CD4-positive, alpha-beta T cell treated with Interleukin-1 beta for 1 hour (primary cell): ENCODE measurements around the gene DIS3L2.
A peak's percentile ranks its signal among the peaks of the same experiment; 100 is the strongest.
"Not testable (repeated sequence)": the region's sequence is repeated elsewhere in the genome, so short reads cannot be mapped to it uniquely, and the experiment has no call there.

Source experiments
- DNase-seq, 2 donors: peaks; one replicate each; pipeline ENCODE4 v3.0.0-alpha.2; 2020 to 2022

Gene DIS3L2

DNA sequence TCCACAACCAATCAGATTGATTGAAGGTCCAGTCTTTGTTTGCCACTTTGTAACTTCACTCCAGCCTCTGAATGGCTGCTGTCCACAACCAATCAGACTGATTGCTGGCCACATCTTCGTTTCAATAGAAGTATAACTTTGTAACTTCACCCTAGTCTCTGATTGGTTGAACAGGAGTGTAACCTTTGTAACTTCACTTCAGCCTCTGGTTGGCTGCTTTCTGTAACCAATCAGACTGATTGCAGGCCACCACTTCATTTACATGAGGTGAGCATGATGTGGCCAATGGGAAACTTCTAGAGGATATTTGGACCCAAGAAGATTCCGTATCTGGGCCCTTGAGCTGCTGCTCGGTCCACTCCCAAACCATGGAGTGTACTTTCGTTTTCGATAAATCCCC lies 400.1 kb downstream of the DIS3L2 start:
- no peak for DNase-seq

DNA sequence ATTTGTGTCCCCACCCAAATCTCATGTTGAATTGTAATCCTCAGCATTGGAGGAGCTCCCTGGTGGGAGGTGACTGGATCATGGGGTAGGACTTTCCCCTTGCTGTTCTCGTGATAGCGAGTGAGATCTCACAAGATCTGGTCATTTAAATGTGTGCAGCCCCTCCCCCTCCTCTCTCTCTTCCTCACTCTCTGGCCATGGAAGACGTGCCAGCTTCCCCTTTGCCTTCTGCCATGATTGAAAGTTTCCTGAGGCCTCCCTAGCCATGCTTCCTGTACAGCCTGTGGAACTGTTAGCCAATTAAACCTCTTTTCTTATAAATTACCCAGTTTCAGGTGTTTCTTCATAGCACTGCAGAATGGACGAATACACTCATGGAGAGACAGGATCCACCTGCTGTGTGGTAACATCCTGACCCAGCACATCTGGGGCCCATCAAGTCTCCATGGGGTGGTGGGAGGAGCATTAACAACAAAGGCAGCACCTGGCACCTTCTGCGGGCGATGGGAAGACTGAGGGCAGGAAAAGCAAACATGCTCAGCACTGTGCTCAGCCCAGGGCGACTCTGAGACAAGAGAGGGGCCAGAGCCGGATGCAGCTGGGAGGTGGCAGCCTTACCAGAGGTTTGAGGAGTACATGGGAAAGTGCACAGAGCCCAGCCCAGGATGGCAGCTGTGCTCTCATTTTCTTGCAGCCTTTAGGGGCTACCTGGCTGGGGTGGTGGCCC lies 400.8 kb downstream of the DIS3L2 start:
- DNase-seq: no peak

DNA sequence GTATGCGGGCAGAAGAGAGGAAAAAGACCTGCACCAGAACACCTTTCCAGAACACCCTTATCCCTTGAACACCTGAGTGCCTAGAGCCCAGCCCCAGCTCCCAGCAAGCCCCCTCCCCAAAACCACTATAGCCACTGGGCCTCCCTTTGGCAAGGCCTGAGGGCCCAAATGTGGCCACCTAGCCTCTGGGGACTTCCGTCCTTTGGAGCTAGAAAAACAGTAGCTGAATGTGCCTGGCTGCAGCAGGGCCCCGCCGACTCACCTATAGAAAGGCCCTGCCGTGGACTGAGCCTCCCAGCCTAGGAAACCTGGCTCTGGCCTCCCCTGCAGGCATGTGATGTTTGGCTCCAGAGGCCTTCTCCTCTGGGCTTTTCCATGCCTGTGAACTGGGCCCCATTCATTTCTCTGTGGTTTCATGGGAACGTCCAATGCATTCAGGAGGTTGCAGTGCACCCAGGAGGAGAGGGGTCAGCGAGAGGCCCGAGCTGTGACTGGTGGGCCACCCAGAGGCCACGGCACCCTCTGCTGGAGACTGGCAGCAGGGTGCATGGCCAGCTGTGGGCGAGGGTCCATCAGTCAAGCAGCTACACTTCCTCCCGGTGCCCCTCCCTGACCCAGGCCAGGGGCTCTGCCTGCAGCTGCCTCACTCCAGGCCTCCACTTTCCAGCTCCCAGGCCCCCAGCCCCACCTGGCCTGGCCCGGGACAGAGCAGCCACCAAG lies 401.7 kb downstream of the DIS3L2 start:
- DNase-seq: not testable (repeated sequence)

DNA sequence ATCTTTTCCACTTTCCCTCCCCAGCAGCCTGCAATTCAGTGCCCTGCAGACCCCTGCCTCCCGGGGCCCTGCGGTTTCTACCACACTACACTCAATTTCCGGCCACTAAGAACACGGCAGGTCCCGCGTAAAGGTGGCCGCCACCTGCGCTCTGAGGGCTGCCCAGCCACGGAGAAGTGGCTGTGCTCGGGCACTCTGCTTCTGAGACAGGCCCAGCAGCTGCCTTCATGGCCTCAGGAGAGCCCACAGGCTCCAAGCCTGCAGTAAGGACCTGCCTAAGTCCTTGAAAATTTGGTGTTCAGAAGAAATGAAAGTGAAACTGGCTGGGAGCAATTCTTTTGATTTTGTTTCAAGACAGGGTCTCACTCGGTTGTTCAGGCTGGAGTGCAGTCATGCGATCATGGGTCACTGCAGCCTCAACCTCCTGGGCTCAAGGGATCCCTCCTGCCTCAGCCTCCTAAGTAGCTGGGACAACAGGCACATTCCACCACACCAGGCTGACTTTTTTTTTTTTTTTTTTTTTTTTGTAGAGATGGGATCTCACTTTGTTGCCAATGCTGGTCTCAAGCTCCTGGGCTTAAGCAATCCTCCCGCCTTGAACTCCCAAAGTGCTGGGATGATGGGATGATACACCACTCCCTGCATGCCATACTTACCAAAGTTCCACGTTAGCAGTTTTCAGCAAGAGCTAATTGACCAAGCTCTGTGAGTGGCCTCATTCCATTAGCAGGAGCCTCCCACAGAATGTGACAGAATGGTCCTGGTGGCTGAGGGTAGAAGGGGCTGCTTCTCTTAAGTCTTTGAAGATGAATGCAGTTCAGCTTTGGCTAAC lies 402.5 kb downstream of the DIS3L2 start:
- peak in 1 of 2 donors; percentile 23 for DNase-seq

DNA sequence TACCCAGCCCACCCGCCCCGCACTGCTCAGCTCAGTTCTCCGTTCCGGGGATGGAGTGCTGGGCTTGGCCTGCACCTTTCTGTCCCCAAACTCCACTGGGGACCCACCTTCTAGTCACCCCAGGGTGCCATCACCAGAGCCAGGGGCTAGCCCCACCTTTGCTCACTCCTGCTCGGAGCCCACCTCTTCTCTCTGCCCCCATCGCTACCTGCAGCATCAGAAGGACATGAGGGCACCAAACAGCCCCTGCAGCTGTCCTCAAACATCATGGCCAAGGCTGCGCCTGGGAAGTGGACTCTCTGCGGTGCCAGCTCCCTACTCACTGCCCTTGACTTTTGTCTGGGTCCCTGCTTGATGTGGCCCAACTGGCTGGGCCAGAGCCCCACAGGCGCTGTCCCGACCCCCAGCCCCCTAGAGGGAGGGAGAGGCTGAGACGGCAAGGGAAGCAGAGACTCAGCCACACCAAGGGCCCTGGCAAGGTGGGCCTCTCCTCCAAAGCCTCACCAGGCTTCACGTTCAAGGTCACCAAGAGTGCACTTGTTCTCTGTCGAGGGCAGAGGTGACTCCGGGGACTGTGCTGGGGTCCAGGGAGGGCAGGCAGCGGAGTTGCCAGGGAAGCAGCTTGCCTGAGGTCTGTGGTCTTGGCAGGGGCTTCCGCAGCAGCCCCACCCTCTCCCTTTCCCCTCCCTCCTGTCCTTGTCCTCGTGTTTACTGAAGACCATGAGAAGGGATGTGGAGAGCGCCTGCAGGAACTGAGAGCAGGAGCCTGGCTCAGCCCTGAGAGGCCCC lies 403.5 kb downstream of the DIS3L2 start:
- DNase-seq: not testable (repeated sequence)

DNA sequence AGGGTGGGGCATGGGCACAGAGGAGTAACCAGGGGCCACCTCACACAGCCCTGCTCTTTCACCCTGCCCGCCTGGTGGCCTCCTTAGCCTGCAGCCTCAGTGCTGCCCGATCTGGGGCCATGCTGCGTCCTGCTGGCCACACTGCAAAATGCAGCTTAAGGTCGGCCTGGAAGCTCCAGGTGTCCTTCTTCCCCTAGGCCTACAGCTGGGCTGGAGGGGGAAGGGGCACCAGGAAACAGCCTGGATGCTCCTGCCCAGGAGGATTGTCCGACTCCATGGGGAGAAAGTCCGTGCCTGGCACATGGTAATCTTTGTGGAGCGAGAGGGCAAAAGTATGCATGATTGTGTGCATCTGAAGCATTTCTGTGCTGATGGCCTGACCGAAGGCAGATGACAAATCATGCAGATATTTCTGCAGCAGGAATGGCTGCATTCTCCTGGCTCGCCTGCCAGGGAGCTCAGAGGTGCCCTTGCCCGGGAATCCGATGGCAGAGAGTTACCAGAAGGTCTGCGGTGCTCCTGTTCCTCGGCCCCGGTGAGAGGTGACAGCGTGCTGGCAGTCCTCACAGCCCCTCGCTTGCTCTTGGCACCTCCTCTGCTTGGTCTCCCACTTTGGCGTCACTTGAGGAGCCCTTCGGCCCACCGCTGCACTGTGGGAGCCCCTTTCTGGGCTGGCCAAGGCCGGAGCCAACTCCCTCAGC lies 404.3 kb downstream of the DIS3L2 start:
- DNase-seq: no peak

DNA sequence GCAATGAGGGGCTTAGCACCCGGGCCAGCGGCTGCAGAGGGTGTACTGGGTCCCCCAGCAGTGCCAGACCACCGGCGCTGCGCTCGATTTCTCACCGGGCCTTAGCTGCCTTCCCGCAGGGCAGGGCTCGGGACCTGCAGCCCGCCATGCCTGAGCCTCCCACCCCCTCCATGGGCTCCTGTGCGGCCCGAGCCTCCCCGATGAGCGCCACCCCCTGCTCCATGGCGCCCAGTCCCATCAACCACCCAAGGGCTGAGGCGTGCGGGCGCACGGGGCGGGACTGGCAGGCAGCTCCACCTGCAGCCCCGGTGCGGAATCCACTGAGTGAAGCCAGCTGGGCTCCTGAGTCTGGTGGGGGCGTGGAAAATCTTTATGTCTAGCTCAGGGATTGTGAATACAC lies 404.9 kb downstream of the DIS3L2 start:
- not testable (repeated sequence) for DNase-seq

DNA sequence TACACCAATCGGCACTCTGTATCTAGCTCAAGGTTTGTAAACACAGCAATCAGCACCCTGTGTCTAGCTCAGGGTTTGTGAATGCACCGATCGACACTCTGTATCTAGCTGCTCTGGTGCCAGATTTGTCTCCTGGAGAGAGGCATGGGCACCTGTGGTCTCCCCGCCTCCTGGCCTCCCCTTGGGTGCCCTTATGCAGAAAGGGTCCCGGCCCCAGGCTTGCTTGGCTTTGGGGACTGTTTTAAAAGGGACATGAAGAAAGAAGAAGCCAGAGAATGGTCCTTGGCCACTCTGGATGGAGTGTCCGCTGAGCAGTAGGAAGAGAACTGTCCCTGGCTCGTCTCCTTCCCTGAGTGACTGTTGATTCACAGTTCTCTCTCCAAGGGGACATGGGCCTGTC lies 405.5 kb downstream of the DIS3L2 start:
- no peak for DNase-seq

DNA sequence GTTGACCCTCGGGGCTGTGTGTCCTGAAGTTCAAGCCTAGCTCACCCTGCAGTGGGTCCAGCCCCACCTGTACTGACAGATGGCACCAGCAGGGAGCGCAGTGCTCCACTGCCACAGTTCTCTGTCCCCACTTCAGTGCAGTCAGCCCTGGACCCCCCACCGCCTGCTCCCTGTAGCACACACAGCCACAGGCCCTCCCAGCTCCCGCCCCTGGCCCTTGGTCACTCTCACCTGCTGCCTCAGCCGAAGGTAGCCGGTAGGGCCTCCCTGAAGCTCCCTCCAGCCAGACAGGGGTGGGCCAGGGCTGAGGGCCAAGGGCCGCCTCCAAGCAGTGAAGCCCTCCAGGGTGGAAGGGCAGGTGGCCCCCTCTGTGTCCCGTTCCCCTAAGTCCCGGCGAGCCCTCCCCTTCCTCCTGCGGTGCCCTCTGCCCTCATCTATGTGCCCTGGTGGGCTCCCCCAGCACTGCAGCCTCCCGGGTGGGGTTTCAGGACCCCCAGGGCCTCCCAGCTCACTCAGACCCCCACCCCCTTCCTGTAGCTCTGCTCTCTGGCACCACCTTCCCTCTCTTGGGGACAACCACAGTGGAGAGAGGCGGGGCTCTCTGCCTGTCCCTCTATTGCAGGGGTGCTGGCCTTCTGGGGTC lies 406.2 kb downstream of the DIS3L2 start:
- no peak for DNase-seq

DNA sequence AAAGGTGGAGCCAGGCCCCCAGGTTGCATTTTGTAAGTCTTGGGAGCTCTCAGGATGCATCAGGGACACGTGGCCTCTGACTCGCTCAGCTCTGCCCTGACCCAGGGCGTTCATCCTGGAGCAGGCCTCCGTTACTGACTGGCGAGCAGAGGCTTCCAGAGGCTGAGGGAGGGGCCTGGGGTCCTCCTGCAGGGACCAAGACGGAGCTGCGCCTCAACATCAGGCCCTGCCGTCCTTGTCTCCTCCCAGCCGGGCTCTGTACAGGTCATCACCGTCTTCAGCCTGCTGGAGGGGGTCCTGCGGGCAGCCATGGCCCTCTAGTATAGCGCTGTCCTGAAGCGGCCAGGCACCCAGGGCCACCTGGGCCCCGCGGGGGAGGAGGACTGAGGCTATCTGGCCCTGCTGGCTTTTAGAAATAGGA lies 406.8 kb downstream of the DIS3L2 start:
- no peak for DNase-seq

DNA sequence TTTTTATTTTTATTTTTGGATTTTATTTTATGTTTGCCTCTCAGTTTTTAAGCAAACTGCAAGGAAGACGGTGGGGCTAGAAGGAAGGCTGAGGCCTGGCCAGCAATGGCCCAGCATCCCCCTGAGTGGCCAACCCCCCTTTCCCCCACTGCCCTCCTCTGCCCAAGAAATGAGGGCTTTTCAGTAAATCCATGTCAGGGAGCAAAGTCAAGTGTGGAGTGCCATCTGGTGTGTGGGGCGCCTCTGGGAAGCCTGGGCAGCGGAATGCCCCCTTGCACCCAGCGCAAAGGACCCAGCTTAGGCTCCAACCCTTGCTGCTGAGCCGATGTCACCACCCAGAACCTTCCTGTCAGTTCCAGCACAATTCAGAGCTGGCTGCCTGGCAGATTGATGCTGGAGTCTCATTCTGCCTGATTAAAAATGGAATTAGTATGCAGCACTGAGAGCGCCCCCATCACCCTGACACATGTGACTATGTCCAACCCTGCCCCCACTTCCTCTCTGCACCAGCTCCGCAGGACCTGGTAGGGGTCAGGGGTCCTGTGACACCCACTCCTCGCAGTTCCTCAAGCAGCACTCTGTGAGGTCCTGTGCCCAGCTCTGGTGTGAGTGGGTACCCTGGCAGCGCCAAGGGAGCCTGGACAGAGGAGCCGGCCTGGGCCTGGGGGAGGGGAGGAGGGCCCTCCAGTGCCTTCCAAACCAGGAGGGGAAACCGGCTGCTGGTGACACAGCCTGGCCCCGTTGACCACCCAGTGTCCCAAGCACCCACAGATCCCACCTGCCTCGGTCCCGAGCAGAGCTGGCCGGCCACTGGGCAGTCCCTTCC lies 407.8 kb downstream of the DIS3L2 start:
- no peak for DNase-seq

DNA sequence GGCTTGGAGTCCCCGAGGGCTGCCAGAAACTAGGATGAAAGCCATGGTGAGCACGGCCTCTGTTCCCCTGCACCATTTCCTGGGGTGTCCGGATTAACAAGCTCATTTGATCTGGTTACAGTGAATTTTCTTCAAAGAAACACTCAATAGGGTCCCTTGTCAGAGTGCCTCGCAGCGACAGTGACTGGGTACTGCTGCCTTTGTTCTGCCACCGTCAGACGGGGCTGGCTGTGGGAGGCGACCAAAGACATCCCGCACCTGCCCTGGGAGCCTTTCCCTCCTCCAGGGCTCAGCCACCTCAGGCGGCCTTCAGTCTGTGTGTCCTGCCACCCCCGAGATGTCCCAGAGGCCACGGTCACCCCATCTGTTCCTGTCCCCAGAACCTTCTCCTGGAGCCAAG lies 408.5 kb downstream of the DIS3L2 start:
- not testable (repeated sequence) for DNase-seq

DNA sequence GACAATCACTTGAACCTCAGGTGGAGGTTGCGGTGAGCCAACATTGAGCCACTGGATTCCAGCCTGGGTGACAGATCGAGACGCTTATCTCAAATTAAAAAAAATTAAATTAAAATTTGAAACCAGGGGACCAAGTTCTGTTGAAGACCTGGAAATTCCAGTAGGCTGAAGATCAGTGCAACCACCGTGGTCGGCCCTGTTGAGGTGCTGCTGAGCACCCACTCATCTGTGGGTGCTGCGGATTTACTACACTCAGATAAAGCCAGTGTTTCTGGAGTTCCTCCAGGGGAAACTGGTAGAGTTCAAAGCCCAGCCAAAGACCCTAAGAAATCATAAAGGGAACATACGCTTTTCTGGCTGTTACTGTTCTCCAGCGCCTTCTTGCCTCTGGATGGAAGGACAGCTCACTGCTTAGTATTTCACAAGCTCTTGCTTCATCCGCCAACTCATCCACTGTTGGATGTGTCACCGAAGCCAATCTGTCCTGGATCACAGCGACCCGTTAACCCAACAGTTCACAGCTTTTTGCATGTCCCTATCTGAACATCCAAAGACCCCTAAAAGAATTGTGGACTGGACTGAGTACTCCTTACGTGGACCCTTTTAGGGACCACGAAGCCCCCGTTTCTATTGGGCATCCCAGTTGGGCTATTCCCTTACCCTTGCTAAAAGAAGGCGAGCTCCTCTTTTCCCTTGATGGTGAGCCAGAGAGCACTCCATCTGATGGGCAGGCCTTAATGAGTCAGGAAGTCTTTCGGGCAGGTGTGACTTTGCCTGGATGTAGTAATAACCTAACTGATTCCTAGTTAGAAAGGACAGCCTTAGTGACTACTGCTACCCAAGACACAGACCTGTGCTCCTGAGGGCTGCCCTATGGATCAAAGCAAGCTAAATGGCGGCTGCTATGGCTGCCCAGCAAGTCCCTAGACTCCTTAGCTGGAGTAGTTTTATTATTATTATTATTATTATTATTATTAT lies 411.0 kb downstream of the DIS3L2 start:
- DNase-seq: no peak

DNA sequence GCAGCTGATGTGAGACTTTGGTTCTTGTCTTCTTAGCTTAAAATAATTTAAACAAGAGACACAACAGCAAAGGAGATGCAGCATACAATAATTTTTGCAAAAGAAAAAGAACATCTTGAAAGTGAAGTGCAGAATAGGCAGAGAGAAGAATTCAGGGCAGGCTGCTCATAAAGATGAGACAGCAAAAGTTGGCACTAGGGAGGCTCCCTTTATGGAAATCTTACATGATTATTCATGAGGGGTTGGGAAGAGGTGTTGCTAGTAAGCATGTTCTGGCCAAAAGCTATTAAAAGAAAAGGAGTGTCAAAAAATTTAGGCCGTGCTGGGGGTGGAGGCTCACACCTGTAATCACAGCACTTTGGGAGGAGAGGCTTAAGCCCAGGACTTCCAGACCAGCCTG lies 412.8 kb downstream of the DIS3L2 start:
- DNase-seq: no peak

DNA sequence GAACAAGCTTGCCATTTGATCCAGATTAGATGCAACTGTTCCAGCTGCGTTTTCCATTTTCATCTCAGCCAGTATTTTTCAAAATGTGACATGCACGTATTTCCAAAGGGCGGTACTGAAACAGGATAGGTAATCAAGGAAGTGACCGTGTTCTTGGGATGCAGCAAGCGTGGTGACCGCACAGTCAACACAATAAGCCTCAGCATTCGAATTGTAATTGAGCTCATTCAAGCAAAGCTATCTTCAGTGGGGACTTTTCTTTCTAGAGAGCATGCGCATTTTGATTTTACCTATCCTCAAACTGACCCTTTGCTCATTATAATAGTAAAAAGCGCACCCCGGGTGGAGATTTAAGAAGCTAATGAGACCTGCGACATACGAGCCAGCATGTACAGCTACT lies 413.7 kb downstream of the DIS3L2 start:
- DNase-seq: no peak

DNA sequence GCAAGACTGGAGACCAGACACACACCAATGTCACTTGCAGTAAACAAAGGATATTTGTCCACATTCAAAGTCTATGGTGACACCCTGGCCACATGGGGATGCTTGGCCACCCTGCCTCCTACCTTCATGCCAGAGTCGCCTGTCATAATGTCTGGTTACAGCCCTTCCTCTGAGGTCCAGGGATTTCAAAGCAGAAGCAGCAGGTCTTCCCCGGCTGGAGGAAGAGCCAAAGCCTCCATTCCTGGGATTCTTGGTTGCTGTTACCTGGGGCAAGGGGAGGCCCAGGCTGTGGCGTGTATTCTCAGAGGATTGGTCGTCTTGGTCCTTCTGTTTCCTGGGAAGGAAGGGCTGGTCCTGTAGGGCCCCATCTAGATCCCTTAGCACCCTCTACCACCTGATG lies 414.7 kb downstream of the DIS3L2 start:
- no peak for DNase-seq

DNA sequence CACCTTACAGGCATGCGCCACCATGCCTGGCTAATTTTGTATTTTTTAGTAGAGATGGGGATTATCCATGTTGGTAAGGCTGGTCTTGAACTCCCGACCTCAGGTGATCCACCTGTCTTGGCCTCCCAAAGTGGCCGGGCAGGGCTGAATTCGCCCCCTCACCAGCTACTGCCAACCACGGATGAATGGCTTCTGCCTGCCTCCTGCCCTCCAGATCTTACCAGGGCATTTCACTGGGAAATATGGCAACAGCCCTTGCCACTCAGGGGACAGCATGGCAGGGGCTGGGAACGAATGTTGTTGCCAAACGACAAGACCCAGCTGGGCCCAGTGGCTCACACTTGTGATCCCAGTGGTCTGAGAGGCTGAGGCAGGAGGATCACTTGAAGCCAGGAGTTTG lies 415.2 kb downstream of the DIS3L2 start:
- no peak for DNase-seq

DNA sequence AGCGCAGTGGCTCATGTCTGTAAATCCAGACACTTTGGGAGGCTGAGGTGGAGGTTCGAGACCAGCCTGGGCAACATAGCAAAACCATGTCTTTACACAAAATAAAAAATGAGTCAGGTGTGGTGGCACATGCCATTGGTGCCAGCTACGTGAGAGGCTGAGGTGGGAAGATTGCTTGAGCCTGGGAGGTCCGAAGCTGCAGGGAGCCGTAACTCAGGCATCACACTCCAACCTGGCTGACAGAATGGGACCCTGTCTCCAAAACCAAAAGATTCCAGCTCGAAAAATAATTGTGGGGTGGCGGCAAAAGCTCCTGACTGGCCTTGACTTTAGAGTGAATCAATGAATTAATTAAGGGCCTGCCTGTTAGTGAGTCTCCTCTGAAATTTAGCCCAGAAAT lies 415.8 kb downstream of the DIS3L2 start:
- DNase-seq: no peak
